OCI-LY1 (cell line): ENCODE data around the gene PARD6A.

Experiments used
- H2AFZ ChIP-seq: fragments of 200-600 bp; sonication (generic), shearing (Covaris generic); 2 replicates; pipeline ENCODE4 v1.6.0; 2014; ENCODE audit warnings: antibody characterized with exemption, mild to moderate bottlenecking, low read length
- H3F3A ChIP-seq: fragments of 200-600 bp; sonication (generic), shearing (Covaris generic); 2 replicates; pipeline ENCODE4 v1.6.0; 2014; ENCODE audit warnings: mild to moderate bottlenecking, antibody characterized with exemption, low read length, moderate library complexity; ENCODE audit not compliant: insufficient read depth
- H3K27ac ChIP-seq: fragments of 200-600 bp; sonication (generic); 2 replicates; pipeline ENCODE4 v1.5.1; 2014; ENCODE audit warnings: low read length, mixed run types, mild to moderate bottlenecking, low read depth; ENCODE audit not compliant: poor library complexity, severe bottlenecking
- H3K27me3 ChIP-seq: fragments of 200-600 bp; sonication (generic); 2 replicates; pipeline ENCODE4 v1.6.0; 2014; ENCODE audit warnings: antibody characterized with exemption, mild to moderate bottlenecking, low read length, moderate library complexity; ENCODE audit not compliant: insufficient read depth
- H3K36me3 ChIP-seq: fragments of 200-600 bp; sonication (generic); 2 replicates; pipeline ENCODE4 v1.6.1; 2014; ENCODE audit warnings: mild to moderate bottlenecking, antibody characterized with exemption, low read length, moderate library complexity, mixed read lengths; ENCODE audit not compliant: insufficient read depth
- H3K4me1 ChIP-seq: fragments of 200-600 bp; sonication (generic); 2 replicates; pipeline ENCODE4 v1.5.1; 2014; ENCODE audit warnings: mild to moderate bottlenecking, low read length, moderate library complexity; ENCODE audit not compliant: insufficient read depth, severe bottlenecking
- H3K4me2 ChIP-seq: fragments of 200-600 bp; sonication (generic), shearing (Covaris generic); 2 replicates; pipeline ENCODE4 v1.6.1; 2014; ENCODE audit warnings: low read length
- H3K4me3 ChIP-seq: fragments of 200-600 bp; sonication (generic); 2 replicates; pipeline ENCODE4 v1.5.1; 2014; ENCODE audit warnings: low read length, low read depth, mild to moderate bottlenecking, mixed read lengths; ENCODE audit not compliant: poor library complexity, severe bottlenecking
- H3K79me2 ChIP-seq: fragments of 200-600 bp; shearing (Covaris generic); 2 replicates; pipeline ENCODE4 v1.6.1; 2016; ENCODE audit warnings: mixed run types, low read length, mixed read lengths; ENCODE audit not compliant: insufficient read depth
- H3K9ac ChIP-seq: fragments of 200-600 bp; sonication (generic), shearing (Covaris generic); 2 replicates; pipeline ENCODE4 v1.6.1; 2014; ENCODE audit warnings: mild to moderate bottlenecking, low read length, mixed read lengths
- H3K9me2 ChIP-seq: fragments of 200-600 bp; sonication (generic), shearing (Covaris generic); 2 replicates; pipeline ENCODE4 v1.6.1; 2014; ENCODE audit warnings: low read depth, mild to moderate bottlenecking, low read length, mixed read lengths
- H3K9me3 ChIP-seq: fragments of 200-600 bp; shearing (Covaris generic); 2 replicates; pipeline ENCODE4 v1.6.1; 2014; ENCODE audit warnings: low read length, mixed read lengths
- H4K20me1 ChIP-seq: fragments of 200-600 bp; sonication (generic), shearing (Covaris generic); 2 replicates; pipeline ENCODE4 v1.6.0; 2016; ENCODE audit warnings: mild to moderate bottlenecking, low read length; ENCODE audit not compliant: insufficient read depth
- EZH2 ChIP-seq: fragments of 200-600 bp; sonication (generic), shearing (Covaris generic); IDR thresholded peaks from 2 replicates; pipeline ENCODE4 v1.8.0; 2017; ENCODE audit warnings: borderline replicate concordance, mixed run types, mild to moderate bottlenecking, antibody characterized with exemption, low read length, moderate library complexity, mixed read lengths
- TF ChIP-seq, protein P1 (sequence below): fragments of 200-600 bp; sonication (generic), shearing (Covaris generic); IDR thresholded peaks from 2 replicates; pipeline ENCODE4 v1.5.1; 2017; ENCODE audit warnings: mild to moderate bottlenecking, antibody characterized with exemption, low read length, moderate library complexity, mixed read lengths

The PARD6A gene

GRCh38 chr16:67708368-67708771 is 47.6 kb downstream of the PARD6A start:
- no peaks in the 10 kb centered on the region for H3F3A ChIP-seq
- H4K20me1 ChIP-seq: no peaks in the 10 kb centered on the region
- no peaks in the 10 kb centered on the region for H3K9me3 ChIP-seq
- no peak overlapping the region for H3K4me3 ChIP-seq
- H3K27ac ChIP-seq: no peak overlapping the region
- peaks cover 12% of the 10 kb centered on the region for H3K36me3 ChIP-seq
- no peak for TF ChIP-seq EZH2
- TF ChIP-seq, protein P1, sequence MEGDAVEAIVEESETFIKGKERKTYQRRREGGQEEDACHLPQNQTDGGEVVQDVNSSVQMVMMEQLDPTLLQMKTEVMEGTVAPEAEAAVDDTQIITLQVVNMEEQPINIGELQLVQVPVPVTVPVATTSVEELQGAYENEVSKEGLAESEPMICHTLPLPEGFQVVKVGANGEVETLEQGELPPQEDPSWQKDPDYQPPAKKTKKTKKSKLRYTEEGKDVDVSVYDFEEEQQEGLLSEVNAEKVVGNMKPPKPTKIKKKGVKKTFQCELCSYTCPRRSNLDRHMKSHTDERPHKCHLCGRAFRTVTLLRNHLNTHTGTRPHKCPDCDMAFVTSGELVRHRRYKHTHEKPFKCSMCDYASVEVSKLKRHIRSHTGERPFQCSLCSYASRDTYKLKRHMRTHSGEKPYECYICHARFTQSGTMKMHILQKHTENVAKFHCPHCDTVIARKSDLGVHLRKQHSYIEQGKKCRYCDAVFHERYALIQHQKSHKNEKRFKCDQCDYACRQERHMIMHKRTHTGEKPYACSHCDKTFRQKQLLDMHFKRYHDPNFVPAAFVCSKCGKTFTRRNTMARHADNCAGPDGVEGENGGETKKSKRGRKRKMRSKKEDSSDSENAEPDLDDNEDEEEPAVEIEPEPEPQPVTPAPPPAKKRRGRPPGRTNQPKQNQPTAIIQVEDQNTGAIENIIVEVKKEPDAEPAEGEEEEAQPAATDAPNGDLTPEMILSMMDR: no peak
- H3K27me3 ChIP-seq: no peaks in the 10 kb centered on the region
- H3K79me2 ChIP-seq: peaks cover 46% of the 10 kb centered on the region
- no peak overlapping the region for H3K4me2 ChIP-seq
- H3K9ac ChIP-seq: no peak overlapping the region
- no peaks in the 10 kb centered on the region for H3K9me2 ChIP-seq
- no peak overlapping the region for H2AFZ ChIP-seq
- peaks cover 8% of the 10 kb centered on the region for H3K4me1 ChIP-seq

DNA sequence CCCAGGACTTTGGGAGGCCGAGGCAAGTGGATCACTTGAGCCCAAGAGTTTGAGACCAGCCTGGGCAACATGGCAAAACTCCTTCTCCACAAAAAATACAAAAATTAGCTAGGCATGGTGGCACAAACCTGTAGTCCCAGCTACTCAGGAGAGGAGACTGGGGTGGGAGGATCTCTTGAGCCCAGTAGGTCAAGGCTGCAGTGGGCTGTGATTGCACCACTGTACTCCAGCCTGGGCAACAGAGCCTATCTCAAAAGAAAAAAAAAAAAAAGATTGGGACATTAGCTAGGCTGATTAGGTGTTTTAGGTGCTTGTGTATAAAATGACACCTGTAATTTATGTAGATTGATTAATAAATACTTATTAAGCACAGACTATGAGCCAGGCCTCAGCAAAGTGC is 48.3 kb downstream of the PARD6A start:
- Histone ChIP-seq H2AFZ (no peak overlapping the region), H3K79me2 (peaks cover 50% of the 10 kb centered on the region), H3K36me3 (peaks cover 12% of the 10 kb centered on the region), H3K4me2 (no peak overlapping the region), H3K9me3 (no peaks in the 10 kb centered on the region), H3K27ac (no peak overlapping the region), H3K9ac (no peak overlapping the region), H4K20me1 (no peaks in the 10 kb centered on the region), H3K4me3 (no peak overlapping the region), H3K9me2 (no peaks in the 10 kb centered on the region), H3K27me3 (no peaks in the 10 kb centered on the region), H3K4me1 (peaks cover 3% of the 10 kb centered on the region), H3F3A (no peaks in the 10 kb centered on the region)
- TF ChIP-seq EZH2: no peak
- TF ChIP-seq, protein P1: no peak

DNA sequence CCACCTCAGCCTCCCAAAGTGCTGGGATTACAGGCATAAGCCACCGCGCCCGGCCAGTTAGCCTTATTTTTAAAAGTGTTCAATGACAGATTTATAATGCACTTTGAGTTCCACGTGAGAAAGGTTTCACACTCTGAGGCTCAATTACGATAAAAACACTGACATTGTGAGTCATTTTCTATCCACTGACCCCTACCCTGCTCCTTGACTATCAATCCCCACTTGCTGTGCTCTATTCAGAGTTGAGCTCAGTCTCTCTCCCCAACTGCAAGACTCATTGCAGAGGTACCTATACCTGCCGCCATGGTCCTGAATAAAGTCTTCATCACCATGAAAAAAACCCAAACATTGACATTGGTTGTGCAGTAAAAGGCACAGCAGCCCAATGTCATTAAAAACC is 49.8 kb downstream of the PARD6A start:
- no peaks in the 10 kb centered on the region for H3K9me2 ChIP-seq
- no peaks in the 10 kb centered on the region for H3F3A ChIP-seq
- no peak overlapping the region for H3K4me3 ChIP-seq
- peaks cover 12% of the 10 kb centered on the region for H3K36me3 ChIP-seq
- TF ChIP-seq, protein P1: no peak
- no peak for TF ChIP-seq EZH2
- H3K9ac ChIP-seq: no peak overlapping the region
- H3K4me1 ChIP-seq: peaks cover 8% of the 10 kb centered on the region
- H3K9me3 ChIP-seq: no peaks in the 10 kb centered on the region
- no peak overlapping the region for H2AFZ ChIP-seq
- no peak overlapping the region for H3K27ac ChIP-seq
- H3K4me2 ChIP-seq: no peak overlapping the region
- H4K20me1 ChIP-seq: no peaks in the 10 kb centered on the region
- no peaks in the 10 kb centered on the region for H3K27me3 ChIP-seq
- H3K79me2 ChIP-seq: peaks cover 63% of the 10 kb centered on the region
